SK-N-SH (cell line): ENCODE results near the gene TRMO. TPM values are rescaled to one million over a fixed set of nuclear protein-coding genes. Genes with fewer than 3 reads are reported as not detected.

Experiments used
- CTCF ChIA-PET: fragments of 300-600, 350-600 bp; formaldehyde crosslinking; extraction: SDS; loops from one replicate; lab custom pipeline; 2021; lab: Yijun Ruan, JAX
- POLR2A ChIA-PET: fragments of 350-600 bp; sonication (Branson Sonifier 250); formaldehyde crosslinking; extraction: SDS; loops from one replicate; lab custom pipeline; 2020; ENCODE audit warnings: antibody characterized with exemption, inconsistent platforms; lab: Yijun Ruan, JAX
- DNase-seq: peaks from one replicate; pipeline ENCODE4 v3.0.0; 2012
- H2AFZ ChIP-seq: fragments of 200-600 bp; sonication (generic); 2 replicates; pipeline ENCODE4 v1.8.1; 2016; ENCODE audit warnings: antibody characterized with exemption, mild to moderate bottlenecking, low read depth
- H3F3A ChIP-seq: fragments of 200-600 bp; sonication (generic); replicated peaks from 2 replicates; pipeline ENCODE3; 2016; ENCODE audit warnings: antibody characterized with exemption, mild to moderate bottlenecking; ENCODE audit not compliant: insufficient read depth
- H3K27ac ChIP-seq, 2 experiments: fragments of 200-500 bp in 1 of 2; fragments of 200-600 bp in 1 of 2; sonication (Bioruptor generic) in 1 of 2; sonication (generic), shearing (Covaris generic) in 1 of 2; 2 replicates each; pipeline versions ENCODE4 v1.5.1 to v1.6.1; 2014 to 2016; ENCODE audit warnings: low read depth in 2 of 2, inconsistent platforms in 1 of 2, low read length in 1 of 2, mild to moderate bottlenecking in 1 of 2, mixed read lengths in 1 of 2
- H3K27me3 ChIP-seq: fragments of 200-600 bp; sonication (generic), shearing (Covaris generic); 2 replicates; pipeline ENCODE4 v1.6.1; 2016; ENCODE audit warnings: mixed run types; ENCODE audit not compliant: insufficient read depth
- H3K36me3 ChIP-seq, 2 experiments: fragments of 200-500 bp in 1 of 2; fragments of 200-600 bp in 1 of 2; sonication (Bioruptor generic) in 1 of 2; sonication (generic) in 1 of 2; replicated peaks in 1 of 2; 2 replicates each; pipeline versions ENCODE3 to v1.5.1; 2014 to 2016; ENCODE audit warnings: low read length in 1 of 2, mild to moderate bottlenecking in 1 of 2; ENCODE audit not compliant: insufficient read depth in 2 of 2, control insufficient read depth in 1 of 2
- H3K4me1 ChIP-seq, 2 experiments: fragments of 200-500 bp in 1 of 2; fragments of 200-600 bp in 1 of 2; sonication (Bioruptor generic) in 1 of 2; sonication (generic), shearing (Covaris generic) in 1 of 2; 2 replicates each; pipeline versions ENCODE4 v1.5.1 to v1.6.1; 2014 to 2016; ENCODE audit warnings: low read depth in 1 of 2, low read length in 1 of 2, mixed run types in 1 of 2; ENCODE audit not compliant: insufficient read depth in 2 of 2, control insufficient read depth in 1 of 2
- H3K4me2 ChIP-seq: fragments of 200-600 bp; sonication (generic), shearing (Covaris generic); 2 replicates; pipeline ENCODE4 v1.6.1; 2017; ENCODE audit warnings: mixed run types
- H3K4me3 ChIP-seq, 2 experiments: fragments of 200-500 bp in 1 of 2; fragments of 200-600 bp in 1 of 2; sonication (Bioruptor generic) in 1 of 2; sonication (generic), shearing (Covaris generic) in 1 of 2; 2 replicates each; pipeline versions ENCODE4 v1.5.1 to v1.8.1; 2014 to 2016; ENCODE audit warnings: low read depth in 2 of 2, inconsistent platforms in 1 of 2, low read length in 1 of 2, mild to moderate bottlenecking in 1 of 2, mixed read lengths in 1 of 2, moderate library complexity in 1 of 2
- H3K79me2 ChIP-seq: fragments of 200-600 bp; sonication (generic); 2 replicates; pipeline ENCODE4 v1.8.1; 2017; ENCODE audit warnings: mild to moderate bottlenecking; ENCODE audit not compliant: insufficient read depth
- H3K9ac ChIP-seq: fragments of 200-600 bp; sonication (generic); 2 replicates; pipeline ENCODE4 v1.6.1; 2017; ENCODE audit warnings: mixed run types
- H3K9me2 ChIP-seq: fragments of 200-600 bp; sonication (generic); 2 replicates; pipeline ENCODE4 v1.6.1; 2017; ENCODE audit warnings: mixed run types
- H3K9me3 ChIP-seq: fragments of 200-600 bp; sonication (generic); 2 replicates; pipeline ENCODE4 v1.6.1; 2017; ENCODE audit warnings: mixed run types, mild to moderate bottlenecking, moderate library complexity
- H4K20me1 ChIP-seq: fragments of 200-600 bp; sonication (generic); 2 replicates; pipeline ENCODE4 v1.6.1; 2017; ENCODE audit warnings: mild to moderate bottlenecking, mixed run types; ENCODE audit not compliant: insufficient read depth
- CHD2 ChIP-seq: fragments of 150-350 bp; IDR thresholded peaks from 2 replicates; pipeline ENCODE4 v1.6.1; 2018; ENCODE audit warnings: low read length; ENCODE audit not compliant: partially characterized antibody
- ELF1 ChIP-seq: IDR thresholded peaks from 2 replicates; pipeline ENCODE4 v1.4.0; 2012
- EZH2phosphoT487 ChIP-seq: fragments of 200-600 bp; sonication (generic); IDR thresholded peaks from 2 replicates; pipeline ENCODE4 v1.6.1; 2017; ENCODE audit warnings: low read depth, mixed run types, mild to moderate bottlenecking, antibody characterized with exemption, moderate library complexity, borderline replicate concordance
- GABPA ChIP-seq: IDR thresholded peaks from 2 replicates; pipeline ENCODE4 v1.4.0; 2012; ENCODE audit warnings: low read depth, mild to moderate bottlenecking
- GATA2 ChIP-seq: sonication (generic); formaldehyde crosslinking; IDR thresholded peaks from 2 replicates; pipeline ENCODE4 v1.5.0; 2020; ENCODE audit warnings: mild to moderate bottlenecking, missing genetic modification reagents
- MEF2A ChIP-seq: IDR thresholded peaks from 2 replicates; pipeline ENCODE4 v1.4.0; 2012; ENCODE audit warnings: low read depth, borderline replicate concordance
- NFIC ChIP-seq: IDR thresholded peaks from 2 replicates; pipeline ENCODE4 v1.4.0; 2012; ENCODE audit warnings: borderline replicate concordance
- POLR2AphosphoS5 ChIP-seq: IDR thresholded peaks from 2 replicates; pipeline ENCODE4 v1.6.1; 2012; ENCODE audit warnings: low read depth, low read length
- RCOR1 ChIP-seq: fragments of 150-350 bp; IDR thresholded peaks from 2 replicates; pipeline ENCODE4 v1.6.1; 2017; ENCODE audit warnings: antibody characterized with exemption, low read length
- RXRA ChIP-seq: IDR thresholded peaks from 2 replicates; pipeline ENCODE4 v1.4.0; 2012; ENCODE audit warnings: low read depth, mild to moderate bottlenecking, borderline replicate concordance
- SIN3A ChIP-seq: IDR thresholded peaks from 2 replicates; pipeline ENCODE4 v1.6.1; 2012; ENCODE audit warnings: low read depth, mild to moderate bottlenecking, low read length, moderate library complexity, borderline replicate concordance
- USF1 ChIP-seq: IDR thresholded peaks from 2 replicates; pipeline ENCODE4 v1.4.0; 2012; ENCODE audit warnings: low read depth, borderline replicate concordance
- YY1 ChIP-seq: IDR thresholded peaks from 2 replicates; pipeline ENCODE4 v1.4.0; 2012; ENCODE audit warnings: low read depth, mild to moderate bottlenecking
- ZBTB33 ChIP-seq: IDR thresholded peaks from 2 replicates; pipeline ENCODE4 v1.4.0; 2012; ENCODE audit warnings: low read depth, borderline replicate concordance
- WGBS: methylation state at CpG from one replicate; pipeline ENCODE4 v1.1.6; 2017; ENCODE audit warnings: low lambda C conversion rate; 5-methylcytosine and 5-hydroxymethylcytosine counted together
- polyA plus RNA-seq, 3 experiments: library from polyadenylated mRNA; depleted of rRNA; stranded (reverse); fragments of >200 nt; gene quantifications; 2 replicates each; pipeline ENCODE4 v1.2.3, GENCODE V29; 2012
- TF ChIP-seq, protein P1 (sequence below): IDR thresholded peaks from 2 replicates; pipeline ENCODE4 v1.4.0; 2012; ENCODE audit warnings: low read depth
- TF ChIP-seq, protein P2 (sequence below): IDR thresholded peaks from 2 replicates; pipeline ENCODE4 v1.6.1; 2012; ENCODE audit warnings: mild to moderate bottlenecking, low read depth, low read length, moderate library complexity
- TF ChIP-seq, protein P3 (sequence below): IDR thresholded peaks from 2 replicates; pipeline ENCODE4; 2012

TRMO gene
- polyA plus RNA-seq, 1 of the 3 experiments (the other 2 are of a cell fraction): 8.1 TPM

DNA sequence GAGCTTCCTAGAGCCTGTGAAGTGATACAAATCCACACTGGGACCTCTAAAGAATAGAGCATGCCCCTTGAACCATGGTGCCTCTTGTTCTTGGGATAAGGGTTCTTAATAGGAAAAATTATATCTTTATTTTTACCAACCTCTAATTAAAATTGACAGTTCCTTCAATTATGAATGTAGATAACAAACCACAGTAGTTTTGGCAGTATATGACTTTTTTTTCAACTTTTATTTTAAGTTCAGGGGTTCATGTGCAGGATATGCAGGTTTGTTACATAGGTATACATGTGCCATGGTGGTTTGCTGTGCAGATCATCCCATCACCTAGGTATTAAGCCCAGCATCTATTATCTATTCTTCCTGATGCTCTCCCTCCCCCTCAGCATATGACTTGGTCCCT is 14.7 kb upstream of the TRMO start:
- Histone ChIP-seq H3K4me1 (no peaks in the 10 kb centered on the region), H3K9ac (no peak overlapping the region), H3K27me3 (peaks cover 11% of the 10 kb centered on the region; the same call in 1 of the 2 replicates), H3K4me3 (no peak overlapping the region), H3F3A (no peaks in the 10 kb centered on the region), H3K9me2 (no peaks in the 10 kb centered on the region), H3K4me2 (no peak overlapping the region), H3K79me2 (no peaks in the 10 kb centered on the region), H3K27ac (no peak overlapping the region), H4K20me1 (no peaks in the 10 kb centered on the region), H2AFZ (no peak overlapping the region), H3K36me3 (no peaks in the 10 kb centered on the region), H3K9me3 (no peaks in the 10 kb centered on the region)
- ChIA-PET CTCF (interaction anchor here (2.2 to 2.7 kb wide), 2 partner anchors 14 to 98 kb away, joined by 6 to 19 read pairs; partner anchors contain the start of gene TRMO), POLR2A (no interaction called here)
- TF ChIP-seq YY1 (no peak), NFIC (no peak), EZH2phosphoT487 (no peak), SIN3A (no peak), RXRA (no peak), USF1 (no peak), MEF2A (no peak)
- TF ChIP-seq, protein P1, sequence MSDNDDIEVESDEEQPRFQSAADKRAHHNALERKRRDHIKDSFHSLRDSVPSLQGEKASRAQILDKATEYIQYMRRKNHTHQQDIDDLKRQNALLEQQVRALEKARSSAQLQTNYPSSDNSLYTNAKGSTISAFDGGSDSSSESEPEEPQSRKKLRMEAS: no peak
- TF ChIP-seq, protein P2, sequence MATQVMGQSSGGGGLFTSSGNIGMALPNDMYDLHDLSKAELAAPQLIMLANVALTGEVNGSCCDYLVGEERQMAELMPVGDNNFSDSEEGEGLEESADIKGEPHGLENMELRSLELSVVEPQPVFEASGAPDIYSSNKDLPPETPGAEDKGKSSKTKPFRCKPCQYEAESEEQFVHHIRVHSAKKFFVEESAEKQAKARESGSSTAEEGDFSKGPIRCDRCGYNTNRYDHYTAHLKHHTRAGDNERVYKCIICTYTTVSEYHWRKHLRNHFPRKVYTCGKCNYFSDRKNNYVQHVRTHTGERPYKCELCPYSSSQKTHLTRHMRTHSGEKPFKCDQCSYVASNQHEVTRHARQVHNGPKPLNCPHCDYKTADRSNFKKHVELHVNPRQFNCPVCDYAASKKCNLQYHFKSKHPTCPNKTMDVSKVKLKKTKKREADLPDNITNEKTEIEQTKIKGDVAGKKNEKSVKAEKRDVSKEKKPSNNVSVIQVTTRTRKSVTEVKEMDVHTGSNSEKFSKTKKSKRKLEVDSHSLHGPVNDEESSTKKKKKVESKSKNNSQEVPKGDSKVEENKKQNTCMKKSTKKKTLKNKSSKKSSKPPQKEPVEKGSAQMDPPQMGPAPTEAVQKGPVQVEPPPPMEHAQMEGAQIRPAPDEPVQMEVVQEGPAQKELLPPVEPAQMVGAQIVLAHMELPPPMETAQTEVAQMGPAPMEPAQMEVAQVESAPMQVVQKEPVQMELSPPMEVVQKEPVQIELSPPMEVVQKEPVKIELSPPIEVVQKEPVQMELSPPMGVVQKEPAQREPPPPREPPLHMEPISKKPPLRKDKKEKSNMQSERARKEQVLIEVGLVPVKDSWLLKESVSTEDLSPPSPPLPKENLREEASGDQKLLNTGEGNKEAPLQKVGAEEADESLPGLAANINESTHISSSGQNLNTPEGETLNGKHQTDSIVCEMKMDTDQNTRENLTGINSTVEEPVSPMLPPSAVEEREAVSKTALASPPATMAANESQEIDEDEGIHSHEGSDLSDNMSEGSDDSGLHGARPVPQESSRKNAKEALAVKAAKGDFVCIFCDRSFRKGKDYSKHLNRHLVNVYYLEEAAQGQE: no peak
- DNase-seq: no peak

DNA sequence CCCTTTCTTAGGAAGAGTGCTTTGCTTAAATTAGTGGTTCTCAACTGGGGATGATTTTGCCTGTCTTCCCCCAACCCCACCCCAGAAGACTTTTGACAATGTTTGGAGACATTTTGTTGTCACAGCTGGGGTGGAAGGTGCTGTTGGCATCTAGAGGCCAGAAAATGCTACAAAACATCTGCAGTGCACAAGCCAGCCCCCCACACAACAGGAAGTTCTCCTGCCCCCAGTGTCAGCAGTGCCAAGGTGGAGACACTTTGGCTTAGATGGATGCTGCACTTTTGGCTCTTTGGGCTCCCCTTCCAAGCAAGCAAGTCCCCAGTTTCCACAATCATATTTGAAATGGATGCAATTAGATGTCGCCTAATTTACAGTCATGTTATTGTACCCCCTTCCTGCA is 13.0 kb upstream of the TRMO start:
- Histone ChIP-seq H3K4me2 (no peak overlapping the region), H3K27me3 (peaks cover 17% of the 10 kb centered on the region; the same call in 1 of the 2 replicates), H3K9ac (no peak overlapping the region), H4K20me1 (no peaks in the 10 kb centered on the region), H2AFZ (no peak overlapping the region), H3K4me1 (no peaks in the 10 kb centered on the region), H3K36me3 (no peaks in the 10 kb centered on the region), H3K79me2 (no peaks in the 10 kb centered on the region), H3K9me2 (no peaks in the 10 kb centered on the region), H3K27ac (no peak overlapping the region), H3K9me3 (no peaks in the 10 kb centered on the region), H3K4me3 (no peak overlapping the region), H3F3A (no peaks in the 10 kb centered on the region)
- ChIA-PET POLR2A (no interaction called here), CTCF (interaction anchor here (1.0 to 2.7 kb wide), 3 partner anchors 9 to 19 kb away, joined by 4 to 19 read pairs (median 6); partner anchors contain the start of gene TRMO)
- no peak for DNase-seq
- WGBS: 9% methylated on average over 1 of the region's 1 CpG
- TF ChIP-seq EZH2phosphoT487: no peak
- no peak for TF ChIP-seq ZBTB33
- TF ChIP-seq ELF1: no peak
- TF ChIP-seq POLR2AphosphoS5: no peak
- TF ChIP-seq, protein P3, sequence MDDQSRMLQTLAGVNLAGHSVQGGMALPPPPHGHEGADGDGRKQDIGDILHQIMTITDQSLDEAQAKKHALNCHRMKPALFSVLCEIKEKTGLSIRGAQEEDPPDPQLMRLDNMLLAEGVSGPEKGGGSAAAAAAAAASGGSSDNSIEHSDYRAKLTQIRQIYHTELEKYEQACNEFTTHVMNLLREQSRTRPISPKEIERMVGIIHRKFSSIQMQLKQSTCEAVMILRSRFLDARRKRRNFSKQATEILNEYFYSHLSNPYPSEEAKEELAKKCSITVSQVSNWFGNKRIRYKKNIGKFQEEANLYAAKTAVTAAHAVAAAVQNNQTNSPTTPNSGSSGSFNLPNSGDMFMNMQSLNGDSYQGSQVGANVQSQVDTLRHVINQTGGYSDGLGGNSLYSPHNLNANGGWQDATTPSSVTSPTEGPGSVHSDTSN: no peak
- no peak for TF ChIP-seq CHD2
- no peak for TF ChIP-seq USF1
- TF ChIP-seq GABPA: no peak
- no peak for TF ChIP-seq GATA2 (CRISPR knock-in tag)
- no peak for TF ChIP-seq YY1
- no peak for TF ChIP-seq RCOR1
